A549 (cell line): ENCODE measurements around the gene ARRDC5. TPM values are rescaled to one million over a fixed set of nuclear protein-coding genes. Genes with fewer than 3 reads are reported as not detected.

Experiments
- ATAC-seq, 2 experiments: fragments of 200-7000 bp in 1 of 2; fragments of >200 bp in 1 of 2; cut with Nextera tagmentation in 1 of 2; cut with Tn5 transposase in 1 of 2; 3 replicates each; pipeline versions ENCODE4 v1.8.0 to v1.9.1; 2018 to 2020; ENCODE audit warnings: mild to moderate bottlenecking in 1 of 2, moderate library complexity in 1 of 2
- CTCF ChIA-PET: fragments of 300-600 bp; sonication (Branson Sonifier 250); formaldehyde crosslinking; extraction: SDS; loops from one replicate; lab custom pipeline; 2021; ENCODE audit warnings: antibody characterized with exemption, inconsistent platforms; lab: Yijun Ruan, JAX
- POLR2A ChIA-PET: fragments of 350-600 bp; formaldehyde crosslinking; extraction: SDS; loops from one replicate; lab custom pipeline; 2021; ENCODE audit warnings: antibody characterized with exemption, inconsistent platforms; lab: Yijun Ruan, JAX
- DNase-seq, 2 experiments: peaks; one replicate each; pipeline versions ENCODE4 v3.0.0 to v3.0.0-alpha.2; 2011 to 2016; ENCODE audit warnings: low read depth in 1 of 2, low spot score in 1 of 2
- FAIRE-seq: peaks from 2 replicates; lab custom pipeline; 2011; peaks lifted over from hg19 to GRCh38; lab: Jason Lieb, UNC
- H3K27ac ChIP-seq, 2 experiments: fragments of >200 bp; sonication (Bioruptor Twin); formaldehyde crosslinking; 3 replicates each; pipeline ENCODE4 v1.5.1; 2016 to 2017
- H3K4me1 ChIP-seq: fragments of >200 bp; sonication (Bioruptor Twin); formaldehyde crosslinking; 3 replicates; pipeline ENCODE4 v1.6.1; 2016
- H3K4me2 ChIP-seq: fragments of >200 bp; sonication (Bioruptor Twin); formaldehyde crosslinking; 3 replicates; pipeline ENCODE4 v1.6.1; 2016
- H3K4me3 ChIP-seq: fragments of >200 bp; sonication (Bioruptor Twin); formaldehyde crosslinking; 3 replicates; pipeline ENCODE4 v1.5.1; 2016
- H3K9me3 ChIP-seq: fragments of >200 bp; sonication (Bioruptor Twin); formaldehyde crosslinking; 3 replicates; pipeline ENCODE4 v1.6.1; 2016
- CHD2 ChIP-seq: fragments of 150-350 bp; IDR thresholded peaks from 2 replicates; pipeline ENCODE4 v1.6.1; 2014; ENCODE audit warnings: low read length; ENCODE audit not compliant: partially characterized antibody
- CTCF ChIP-seq: fragments of >200 bp; sonication (Bioruptor Twin); formaldehyde crosslinking; IDR thresholded peaks from 3 replicates; pipeline ENCODE4 v1.5.1; 2016
- FOSL2 ChIP-seq, 2 experiments: fragments of 450-650 bp in 1 of 2; fragments of >200 bp in 1 of 2; sonication (Bioruptor Twin) in 1 of 2; formaldehyde crosslinking; IDR thresholded peaks; 2 replicates each; pipeline versions ENCODE4 v1.5.0 to v1.6.1; 2016 to 2020; ENCODE audit warnings: mild to moderate bottlenecking in 1 of 2, moderate library complexity in 1 of 2
- HDAC2 ChIP-seq: fragments of 200-600 bp; sonication (generic); IDR thresholded peaks from 2 replicates; pipeline ENCODE4 v1.6.1; 2016
- HES2 ChIP-seq: fragments of >200 bp; sonication (Bioruptor Twin); formaldehyde crosslinking; IDR thresholded peaks from 2 replicates; pipeline ENCODE4 v1.6.1; 2016
- HOXA7 ChIP-seq: fragments of 250-450 bp; sonication (Bioruptor Pico); IDR thresholded peaks from 2 replicates; pipeline ENCODE4 v1.5.0; 2020; ENCODE audit warnings: mild to moderate bottlenecking, moderate library complexity
- HOXB13 ChIP-seq: fragments of 250-450 bp; sonication (Bioruptor Pico); IDR thresholded peaks from 2 replicates; pipeline ENCODE4 v1.5.0; 2020; ENCODE audit warnings: low read depth, mild to moderate bottlenecking, moderate library complexity
- HOXB5 ChIP-seq: fragments of 250-450 bp; sonication (Bioruptor Pico); IDR thresholded peaks from 2 replicates; pipeline ENCODE4 v1.5.0; 2020; ENCODE audit warnings: mild to moderate bottlenecking, moderate library complexity
- KDM1A ChIP-seq: fragments of 200-600 bp; sonication (generic); IDR thresholded peaks from 2 replicates; pipeline ENCODE4 v1.6.1; 2016; ENCODE audit warnings: low read depth, mild to moderate bottlenecking
- KDM5A ChIP-seq: fragments of 200-600 bp; sonication (generic); IDR thresholded peaks from 2 replicates; pipeline ENCODE4 v1.6.1; 2016; ENCODE audit warnings: antibody characterized with exemption, mild to moderate bottlenecking
- MAX ChIP-seq: IDR thresholded peaks from 2 replicates; pipeline ENCODE4 v1.6.1; 2012
- MAZ ChIP-seq: fragments of 150-350 bp; IDR thresholded peaks from 2 replicates; pipeline ENCODE4 v1.6.1; 2014; ENCODE audit warnings: antibody characterized with exemption, low read depth, low read length, borderline replicate concordance
- MYC ChIP-seq: IDR thresholded peaks from 2 replicates; pipeline ENCODE4 v1.6.1; 2012; ENCODE audit warnings: mild to moderate bottlenecking, inconsistent platforms, low read length, improper control_type of control experiment, borderline replicate concordance
- NFE2L2 ChIP-seq: fragments of 150-350 bp; conservative IDR thresholded peaks from 2 replicates; pipeline ENCODE4 v1.6.1; 2014; ENCODE audit warnings: low read length
- NPAS2 ChIP-seq: fragments of 250-450 bp; sonication (Bioruptor Pico); IDR thresholded peaks from 2 replicates; pipeline ENCODE4 v1.8.0; 2022; ENCODE audit warnings: mild to moderate bottlenecking, moderate library complexity, borderline replicate concordance
- NR3C1 ChIP-seq: fragments of >200 bp; sonication (Bioruptor Twin); formaldehyde crosslinking; IDR thresholded peaks from 3 replicates; pipeline ENCODE4 v1.6.1; 2017
- PHF8 ChIP-seq: fragments of 200-600 bp; sonication (generic); IDR thresholded peaks from 2 replicates; pipeline ENCODE4 v1.6.1; 2016; ENCODE audit warnings: low read depth, mild to moderate bottlenecking, antibody characterized with exemption, moderate library complexity, borderline replicate concordance
- POLR2A ChIP-seq: IDR thresholded peaks from 2 replicates; pipeline ENCODE4 v1.6.1; 2012; ENCODE audit warnings: mild to moderate bottlenecking, low read length
- RFX5 ChIP-seq: fragments of 450-650 bp; IDR thresholded peaks from 2 replicates; pipeline ENCODE4 v1.7.1; 2014; ENCODE audit warnings: antibody characterized with exemption, mild to moderate bottlenecking, moderate library complexity
- TFCP2L1 ChIP-seq: fragments of 250-450 bp; sonication (Bioruptor Pico); IDR thresholded peaks from 2 replicates; pipeline ENCODE4 v1.5.0; 2021; ENCODE audit warnings: mild to moderate bottlenecking
- TP53 ChIP-seq: fragments of 250-450 bp; sonication (Bioruptor Pico); IDR thresholded peaks from 2 replicates; pipeline ENCODE4 v1.5.0; 2021; ENCODE audit warnings: mild to moderate bottlenecking, moderate library complexity
- USF2 ChIP-seq: fragments of 450-650 bp; IDR thresholded peaks from 2 replicates; pipeline ENCODE4 v1.6.1; 2014; ENCODE audit warnings: antibody characterized with exemption
- ZC3H11A ChIP-seq: fragments of 450-650 bp; IDR thresholded peaks from 2 replicates; pipeline ENCODE4 v1.6.1; 2014; ENCODE audit warnings: antibody characterized with exemption, mild to moderate bottlenecking
- ZFP36 ChIP-seq: fragments of 450-650 bp; IDR thresholded peaks from 2 replicates; pipeline ENCODE4 v1.6.1; 2014; ENCODE audit warnings: borderline replicate concordance; ENCODE audit not compliant: partially characterized antibody
- ZSCAN20 ChIP-seq: fragments of 250-450 bp; sonication (Bioruptor Pico); IDR thresholded peaks from 2 replicates; pipeline ENCODE4 v1.8.0; 2022; ENCODE audit warnings: mild to moderate bottlenecking, moderate library complexity
- WGBS: methylation state at CpG from one replicate; pipeline ENCODE4 v1.1.6; 2017; ENCODE audit errors: missing lambda C conversion rate; 5-methylcytosine and 5-hydroxymethylcytosine counted together
- polyA plus RNA-seq, 4 experiments: library from polyadenylated mRNA; depleted of rRNA in 3 of 4; stranded (reverse); fragments of >200 nt; fragmentation: RNase III in 1 of 4; extraction: RNeasy Plus Mini Kit Qiagen cat#74134 plus additional on column Dnase treatment in 1 of 4; gene quantifications; 2 replicates in 3 of 4; 3 replicates in 1 of 4; pipeline ENCODE4 v1.2.3, GENCODE V29; 2011 to 2017
- TF ChIP-seq, protein P1 (sequence below): fragments of 250-450 bp; sonication (Bioruptor Pico); IDR thresholded peaks from 2 replicates; pipeline ENCODE4 v1.5.0; 2021; ENCODE audit warnings: mild to moderate bottlenecking, moderate library complexity, borderline replicate concordance
- TF ChIP-seq, protein P2 (sequence below): fragments of 250-450 bp; sonication (Bioruptor Pico); IDR thresholded peaks from 2 replicates; pipeline ENCODE4 v1.5.0; 2020; ENCODE audit warnings: low read depth, mild to moderate bottlenecking, moderate library complexity

The ARRDC5 gene
- polyA plus RNA-seq, 2 of the 4 experiments (the other 2 are of a cell fraction) = not detected

- no peaks in the 10 kb centered on the region for H3K4me1 ChIP-seq
- ATAC-seq (no peak), FAIRE-seq (no peak), DNase-seq (no peak)
- TF ChIP-seq HOXB13 = no peak
- TF ChIP-seq KDM1A = no peak
- no peak for TF ChIP-seq FOSL2 (IDR thresholded peaks at IDR 0.05)
- no peak for TF ChIP-seq FOSL2 (CRISPR knock-in tag; IDR thresholded peaks at IDR 0.05)
- TF ChIP-seq HOXA7 (CRISPR knock-in tag) = no peak
- no peak for TF ChIP-seq USF2
- no peak for TF ChIP-seq CTCF
- TF ChIP-seq NFE2L2 = no peak
- TF ChIP-seq HES2 = no peak
- no peak for TF ChIP-seq ZC3H11A
- no peak for TF ChIP-seq PHF8
- no peak for TF ChIP-seq NPAS2
- no peak for TF ChIP-seq CHD2
- no peak for TF ChIP-seq NR3C1
- TF ChIP-seq MYC = no peak
- TF ChIP-seq HOXB5 (CRISPR knock-in tag) = no peak
- no peak for TF ChIP-seq RFX5
- no peak for TF ChIP-seq KDM5A
- TF ChIP-seq, protein P1, sequence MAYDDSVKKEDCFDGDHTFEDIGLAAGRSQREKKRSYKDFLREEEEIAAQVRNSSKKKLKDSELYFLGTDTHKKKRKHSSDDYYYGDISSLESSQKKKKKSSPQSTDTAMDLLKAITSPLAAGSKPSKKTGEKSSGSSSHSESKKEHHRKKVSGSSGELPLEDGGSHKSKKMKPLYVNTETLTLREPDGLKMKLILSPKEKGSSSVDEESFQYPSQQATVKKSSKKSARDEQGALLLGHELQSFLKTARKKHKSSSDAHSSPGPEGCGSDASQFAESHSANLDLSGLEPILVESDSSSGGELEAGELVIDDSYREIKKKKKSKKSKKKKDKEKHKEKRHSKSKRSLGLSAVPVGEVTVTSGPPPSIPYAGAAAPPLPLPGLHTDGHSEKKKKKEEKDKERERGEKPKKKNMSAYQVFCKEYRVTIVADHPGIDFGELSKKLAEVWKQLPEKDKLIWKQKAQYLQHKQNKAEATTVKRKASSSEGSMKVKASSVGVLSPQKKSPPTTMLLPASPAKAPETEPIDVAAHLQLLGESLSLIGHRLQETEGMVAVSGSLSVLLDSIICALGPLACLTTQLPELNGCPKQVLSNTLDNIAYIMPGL (CRISPR knock-in tag) = no peak
- ChIA-PET CTCF (interaction anchor here (0.6 to 1.2 kb wide), 2 partner anchors 80 to 128 kb away, joined by 3 read pairs; no protein-coding TSS in a partner anchor), POLR2A (no interaction called here)
- H3K9me3 ChIP-seq = no peaks in the 10 kb centered on the region
- no peak overlapping the region for H3K27ac ChIP-seq
- no peak overlapping the region for H3K4me2 ChIP-seq
- WGBS = 86% methylated on average over 7 of the region's 7 CpGs
- H3K4me3 ChIP-seq = no peak overlapping the region
Measured at GRCh38 chr19:4937060-4937459, 34.4 kb upstream of the ARRDC5 start.

GRCh38 chr19:4935444-4935843 is 32.7 kb upstream of the ARRDC5 start:
- CTCF ChIA-PET = interaction anchor here (0.6 to 1.0 kb wide), 2 partner anchors 64 to 125 kb away, joined by 3 to 4 read pairs; no protein-coding TSS in a partner anchor
- Histone ChIP-seq H3K9me3 (no peaks in the 10 kb centered on the region), H3K4me3 (no peak overlapping the region), H3K4me2 (no peak overlapping the region), H3K27ac (no peak overlapping the region), H3K4me1 (no peaks in the 10 kb centered on the region)
- no peak for ATAC-seq
- POLR2A ChIA-PET = no interaction called here
- no peak for FAIRE-seq
- no peak for DNase-seq
- 100% methylated on average over 6 of the region's 8 CpGs for whole genome bisulfite sequencing
- TF ChIP-seq TFCP2L1 (CRISPR knock-in tag) = no peak
- TF ChIP-seq MYC = no peak
- no peak for TF ChIP-seq POLR2A
- no peak for TF ChIP-seq CHD2
- TF ChIP-seq, protein P1 (CRISPR knock-in tag) = no peak
- no peak for TF ChIP-seq MAX
- no peak for TF ChIP-seq ZC3H11A
- TF ChIP-seq TP53 (CRISPR knock-in tag) = no peak
- no peak for TF ChIP-seq MAZ
- TF ChIP-seq KDM1A = no peak
- TF ChIP-seq, protein P2, sequence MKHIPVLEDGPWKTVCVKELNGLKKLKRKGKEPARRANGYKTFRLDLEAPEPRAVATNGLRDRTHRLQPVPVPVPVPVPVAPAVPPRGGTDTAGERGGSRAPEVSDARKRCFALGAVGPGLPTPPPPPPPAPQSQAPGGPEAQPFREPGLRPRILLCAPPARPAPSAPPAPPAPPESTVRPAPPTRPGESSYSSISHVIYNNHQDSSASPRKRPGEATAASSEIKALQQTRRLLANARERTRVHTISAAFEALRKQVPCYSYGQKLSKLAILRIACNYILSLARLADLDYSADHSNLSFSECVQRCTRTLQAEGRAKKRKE (CRISPR knock-in tag) = no peak
- TF ChIP-seq CTCF = no peak
- TF ChIP-seq ZSCAN20 (CRISPR knock-in tag) = no peak
- TF ChIP-seq PHF8 = no peak
- TF ChIP-seq ZFP36 = no peak
- TF ChIP-seq HDAC2 = no peak
- TF ChIP-seq HOXA7 (CRISPR knock-in tag) = no peak
